GM12801 (cell line): ENCODE data around the gene HNRNPA1L2.

Source experiments
- TF ChIP-seq, protein P1 (sequence below): IDR thresholded peaks from one replicate; pipeline ENCODE4 v1.5.1; 2011; ENCODE audit warnings: control low read depth; ENCODE audit not compliant: insufficient read length; ENCODE audit errors: extremely low read depth

HNRNPA1L2 gene

DNA sequence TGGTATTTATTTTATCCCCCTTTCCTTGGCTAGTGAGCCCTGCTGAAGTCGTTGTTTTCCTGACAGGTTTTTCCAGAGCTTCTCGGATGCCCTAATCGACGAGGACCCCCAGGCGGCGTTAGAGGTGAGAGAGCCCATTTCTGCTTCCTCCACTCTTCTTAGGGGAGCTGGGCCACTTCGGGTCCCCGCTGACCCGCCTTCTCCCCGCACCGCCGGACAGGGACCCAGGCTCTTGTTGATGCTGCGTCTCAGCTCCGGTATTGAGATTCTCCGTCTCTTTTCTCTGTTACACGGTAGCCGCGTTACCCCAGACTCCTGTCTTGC is 10.7 kb downstream of the HNRNPA1L2 start:
- TF ChIP-seq, protein P1, sequence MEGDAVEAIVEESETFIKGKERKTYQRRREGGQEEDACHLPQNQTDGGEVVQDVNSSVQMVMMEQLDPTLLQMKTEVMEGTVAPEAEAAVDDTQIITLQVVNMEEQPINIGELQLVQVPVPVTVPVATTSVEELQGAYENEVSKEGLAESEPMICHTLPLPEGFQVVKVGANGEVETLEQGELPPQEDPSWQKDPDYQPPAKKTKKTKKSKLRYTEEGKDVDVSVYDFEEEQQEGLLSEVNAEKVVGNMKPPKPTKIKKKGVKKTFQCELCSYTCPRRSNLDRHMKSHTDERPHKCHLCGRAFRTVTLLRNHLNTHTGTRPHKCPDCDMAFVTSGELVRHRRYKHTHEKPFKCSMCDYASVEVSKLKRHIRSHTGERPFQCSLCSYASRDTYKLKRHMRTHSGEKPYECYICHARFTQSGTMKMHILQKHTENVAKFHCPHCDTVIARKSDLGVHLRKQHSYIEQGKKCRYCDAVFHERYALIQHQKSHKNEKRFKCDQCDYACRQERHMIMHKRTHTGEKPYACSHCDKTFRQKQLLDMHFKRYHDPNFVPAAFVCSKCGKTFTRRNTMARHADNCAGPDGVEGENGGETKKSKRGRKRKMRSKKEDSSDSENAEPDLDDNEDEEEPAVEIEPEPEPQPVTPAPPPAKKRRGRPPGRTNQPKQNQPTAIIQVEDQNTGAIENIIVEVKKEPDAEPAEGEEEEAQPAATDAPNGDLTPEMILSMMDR = no peak

DNA sequence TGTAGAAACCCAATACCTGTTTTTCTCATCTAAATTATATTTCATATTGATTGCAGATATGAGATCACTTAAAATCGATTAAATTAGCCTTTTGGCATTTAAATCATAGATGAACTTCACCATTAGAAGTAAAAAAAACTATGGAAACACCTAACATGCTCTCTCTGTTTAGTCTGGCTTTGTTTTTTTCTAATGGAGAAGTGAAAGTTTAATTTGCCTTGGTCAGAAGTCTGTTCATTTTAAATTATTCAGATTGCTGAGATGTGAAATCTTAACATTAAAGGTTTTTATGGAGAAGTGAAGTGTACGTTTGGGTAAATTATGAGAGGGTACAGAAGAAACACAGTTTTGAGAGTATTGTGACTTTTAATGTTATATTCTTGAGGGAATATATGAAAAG is 17.1 kb downstream of the HNRNPA1L2 start:
- TF ChIP-seq, protein P1 = no peak

DNA sequence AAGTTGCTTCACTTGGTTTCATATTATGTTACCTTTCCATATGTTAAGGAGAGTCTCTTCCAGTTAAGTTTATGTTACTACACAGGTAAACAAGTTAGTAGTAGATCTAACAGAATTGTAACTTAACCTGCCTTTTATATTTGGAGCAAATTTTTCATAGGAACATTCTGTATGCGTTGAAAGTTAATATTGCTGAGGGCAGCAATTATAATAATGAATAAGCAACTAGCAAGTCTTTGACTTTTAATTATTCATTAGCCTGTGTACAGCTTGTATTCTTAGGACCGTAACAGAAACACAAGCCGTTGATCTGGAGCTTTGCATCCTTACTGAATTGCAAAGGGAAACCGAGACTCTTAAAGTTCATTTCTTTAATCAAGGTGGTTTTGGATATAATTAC is 22.0 kb downstream of the HNRNPA1L2 start:
- TF ChIP-seq, protein P1 = no peak

DNA sequence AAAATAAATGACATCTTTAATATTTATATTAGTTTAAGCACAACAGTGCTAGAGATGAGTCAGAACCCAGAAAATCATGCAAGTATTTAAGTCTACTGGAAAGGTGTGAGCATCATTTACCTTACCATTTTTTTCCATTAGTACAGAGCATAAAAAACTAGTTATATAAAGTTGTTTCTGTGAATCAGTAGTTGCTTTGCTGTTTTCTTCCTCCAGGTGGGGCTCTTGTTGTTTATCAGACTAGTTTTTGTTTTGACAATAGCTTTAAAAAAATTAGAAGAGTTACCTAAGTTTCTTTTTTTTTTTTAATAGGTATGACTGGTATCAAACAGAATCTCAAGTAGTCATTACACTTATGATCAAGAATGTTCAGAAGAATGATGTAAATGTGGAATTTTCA is 23.1 kb downstream of the HNRNPA1L2 start:
- TF ChIP-seq, protein P1 = no peak

DNA sequence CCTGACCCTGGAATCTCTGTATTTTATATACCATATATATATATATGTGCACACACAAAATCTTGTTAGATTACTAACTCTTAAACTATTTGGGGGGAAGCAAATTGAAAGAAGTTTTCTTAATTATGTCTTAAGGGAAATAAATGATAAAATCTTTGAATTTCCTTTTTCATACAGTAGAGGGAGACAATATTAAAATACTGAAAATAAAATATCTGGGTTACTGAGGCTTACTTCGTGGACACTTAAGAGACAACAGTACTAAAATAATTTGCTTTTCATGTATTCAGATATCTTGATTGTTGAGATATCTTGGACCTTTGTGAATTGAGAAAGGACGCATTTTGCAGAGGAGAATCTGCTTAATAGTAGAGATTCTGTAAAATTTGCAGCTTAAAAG is 27.4 kb downstream of the HNRNPA1L2 start:
- TF ChIP-seq, protein P1 = no peak

DNA sequence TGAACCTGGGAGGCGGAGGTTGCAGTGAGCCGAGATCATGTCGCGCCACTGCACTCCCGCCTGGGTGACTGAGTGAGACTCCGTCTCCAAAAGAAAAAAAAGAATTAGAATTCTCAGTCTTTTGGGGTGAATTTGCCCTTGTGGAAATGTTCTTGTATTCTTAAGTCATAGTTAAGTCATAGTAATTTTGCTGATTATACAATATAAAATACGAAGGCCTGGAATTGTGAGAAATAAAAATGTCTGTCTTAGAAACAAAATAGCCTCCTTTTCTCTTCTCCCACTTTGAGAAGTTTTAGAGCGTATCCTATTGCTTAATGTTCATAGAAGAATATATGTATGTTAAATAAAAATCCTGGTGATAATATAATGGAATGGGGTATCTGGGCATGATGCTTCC is 28.5 kb downstream of the HNRNPA1L2 start:
- TF ChIP-seq, protein P1 = no peak

DNA sequence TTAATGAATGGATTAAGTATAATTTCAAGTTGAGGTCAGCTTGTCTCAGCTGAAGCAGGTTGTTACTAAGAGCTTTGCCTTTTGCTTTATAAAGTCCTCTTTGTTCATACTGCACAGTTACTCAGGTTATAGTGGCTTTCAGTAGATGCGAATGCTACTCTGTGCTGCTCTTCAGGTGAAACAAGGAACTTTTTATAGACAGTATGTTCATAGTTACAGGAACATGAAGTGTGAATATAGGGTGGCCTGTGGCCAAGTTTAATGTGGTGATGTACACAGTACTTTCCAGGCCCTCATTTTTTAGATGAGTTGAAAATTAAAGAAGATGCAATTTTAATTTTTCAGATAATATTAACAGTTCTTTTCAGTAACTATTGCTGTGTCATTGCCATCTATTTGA is 31.2 kb downstream of the HNRNPA1L2 start:
- TF ChIP-seq, protein P1 = no peak

DNA sequence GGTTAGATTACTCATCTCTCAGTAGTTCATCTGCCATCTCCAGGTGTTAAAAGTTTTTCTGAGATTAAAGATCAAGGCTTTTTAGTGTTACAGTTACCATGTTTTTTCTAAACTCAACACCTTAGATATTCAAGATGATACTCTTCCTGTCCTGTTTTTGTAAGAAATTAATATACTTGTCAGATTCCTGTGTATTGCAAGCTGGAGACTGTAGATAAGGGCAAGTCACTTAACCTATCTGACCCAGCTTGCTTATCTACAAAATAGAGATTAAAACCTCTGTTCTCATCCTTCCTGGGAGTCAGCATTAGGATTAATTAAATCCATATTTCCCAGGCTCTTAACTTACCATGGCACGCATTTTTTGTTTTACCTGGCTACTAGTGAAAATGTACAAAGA is 35.6 kb downstream of the HNRNPA1L2 start:
- TF ChIP-seq, protein P1 = no peak
